ENCODE measurements around the gene SDF2L1. TPM values are rescaled to one million over a fixed set of nuclear protein-coding genes. Genes with fewer than 3 reads are reported as not detected.

The SDF2L1 gene
- total RNA-seq, 2 experiments from 2014 or later: 60.5 to 66.8 TPM

DNA sequence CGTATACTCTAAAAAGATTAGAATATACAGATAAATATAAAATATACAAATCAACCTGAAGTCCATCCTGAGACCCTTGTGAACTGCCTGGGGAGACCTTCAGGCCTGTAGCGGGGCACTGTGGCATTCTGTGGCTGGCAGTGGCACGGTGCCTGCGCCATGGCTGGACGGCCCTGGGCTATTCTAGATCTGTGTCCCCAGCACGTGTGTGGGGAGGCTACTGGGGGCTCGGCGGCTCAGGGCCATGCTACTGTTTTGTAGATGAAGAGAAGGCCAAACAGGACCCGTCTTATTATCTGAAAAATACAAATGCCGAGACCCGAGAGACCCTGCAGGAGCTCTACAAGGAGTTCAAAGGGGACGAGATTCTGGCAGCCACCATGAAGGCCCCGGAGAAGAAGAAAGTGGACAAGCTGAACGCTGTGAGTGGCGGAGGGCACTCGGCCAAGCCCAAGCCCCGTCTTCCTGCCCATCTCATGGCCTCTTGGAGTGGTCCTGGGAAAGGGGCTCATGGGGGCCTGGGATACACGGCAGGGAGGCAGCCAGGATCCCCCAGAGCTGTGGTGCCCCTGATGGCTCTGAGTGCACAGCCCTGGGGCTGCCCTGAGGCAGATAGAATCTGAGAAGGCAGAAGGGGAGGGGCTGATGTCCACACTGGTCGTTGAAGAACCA lies 42.5 kb downstream of the SDF2L1 start:
- Histone ChIP-seq H3K4me3 (ENCODE audit: low read depth, low read length, poor library complexity, severe bottlenecking) (no peak overlapping the region), H3K4me2 (ENCODE audit: low read length) (no peak overlapping the region), H3K27ac (ENCODE audit: low read depth, low read length, poor library complexity, severe bottlenecking) (no peak overlapping the region), H3K9me2 (ENCODE audit: insufficient read depth, low read length) (no peaks in the 10 kb centered on the region), H3K36me3 (ENCODE audit: insufficient read depth, low read length) (peaks cover 81% of the 10 kb centered on the region), H3K4me1 (ENCODE audit: insufficient read depth, low read length, poor library complexity, severe bottlenecking) (no peaks in the 10 kb centered on the region), H4K20me1 (ENCODE audit: insufficient read depth, low read length) (no peaks in the 10 kb centered on the region), H3K79me2 (ENCODE audit: insufficient read depth, low read depth, low read length) (no peaks in the 10 kb centered on the region), H3K9me3 (ENCODE audit: low read length) (no peaks in the 10 kb centered on the region), H2AFZ (ENCODE audit: low read length) (no peak overlapping the region)
- DNase-seq (ENCODE audit: low spot score): no peak
- ChIA-PET CTCF (ENCODE audit: unreplicated experiment) (no interaction called here), POLR2A (no interaction called here)
- no peak for TF ChIP-seq EZH2phosphoT487 (IDR thresholded peaks at IDR 0.05; ENCODE audit: borderline replicate concordance, low read depth, low read length)
- TF ChIP-seq, protein P1, sequence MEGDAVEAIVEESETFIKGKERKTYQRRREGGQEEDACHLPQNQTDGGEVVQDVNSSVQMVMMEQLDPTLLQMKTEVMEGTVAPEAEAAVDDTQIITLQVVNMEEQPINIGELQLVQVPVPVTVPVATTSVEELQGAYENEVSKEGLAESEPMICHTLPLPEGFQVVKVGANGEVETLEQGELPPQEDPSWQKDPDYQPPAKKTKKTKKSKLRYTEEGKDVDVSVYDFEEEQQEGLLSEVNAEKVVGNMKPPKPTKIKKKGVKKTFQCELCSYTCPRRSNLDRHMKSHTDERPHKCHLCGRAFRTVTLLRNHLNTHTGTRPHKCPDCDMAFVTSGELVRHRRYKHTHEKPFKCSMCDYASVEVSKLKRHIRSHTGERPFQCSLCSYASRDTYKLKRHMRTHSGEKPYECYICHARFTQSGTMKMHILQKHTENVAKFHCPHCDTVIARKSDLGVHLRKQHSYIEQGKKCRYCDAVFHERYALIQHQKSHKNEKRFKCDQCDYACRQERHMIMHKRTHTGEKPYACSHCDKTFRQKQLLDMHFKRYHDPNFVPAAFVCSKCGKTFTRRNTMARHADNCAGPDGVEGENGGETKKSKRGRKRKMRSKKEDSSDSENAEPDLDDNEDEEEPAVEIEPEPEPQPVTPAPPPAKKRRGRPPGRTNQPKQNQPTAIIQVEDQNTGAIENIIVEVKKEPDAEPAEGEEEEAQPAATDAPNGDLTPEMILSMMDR (conservative IDR thresholded peaks at IDR 0.05; ENCODE audit: low read length): no peak
- no TSS peak for BruUV-seq (replicated peaks)
- intact Hi-C loops (cut with micrococcal nuclease; ENCODE audit: unreplicated experiment): no loop called here

DNA sequence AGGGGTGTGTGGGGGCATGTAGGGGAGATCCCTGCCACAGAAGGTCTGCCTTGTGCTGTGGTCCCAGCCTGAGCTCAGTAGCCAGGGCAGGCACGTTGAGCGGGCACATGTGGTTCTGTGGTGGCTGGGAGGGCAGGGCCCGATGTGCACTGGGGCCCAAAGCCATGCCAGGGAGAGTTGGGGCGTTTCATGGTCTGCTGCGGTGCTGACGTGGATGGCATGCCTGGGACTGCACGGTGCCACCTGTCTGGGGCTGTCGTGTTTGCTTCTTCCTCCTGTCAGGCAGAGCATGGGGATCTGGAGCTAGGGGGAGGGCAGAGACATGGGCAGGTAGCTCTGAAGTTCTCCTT lies 43.0 kb downstream of the SDF2L1 start:
- H3K9me2 ChIP-seq (ENCODE audit: insufficient read depth, low read length): no peaks in the 10 kb centered on the region
- CTCF ChIA-PET (ENCODE audit: unreplicated experiment): no interaction called here

DNA sequence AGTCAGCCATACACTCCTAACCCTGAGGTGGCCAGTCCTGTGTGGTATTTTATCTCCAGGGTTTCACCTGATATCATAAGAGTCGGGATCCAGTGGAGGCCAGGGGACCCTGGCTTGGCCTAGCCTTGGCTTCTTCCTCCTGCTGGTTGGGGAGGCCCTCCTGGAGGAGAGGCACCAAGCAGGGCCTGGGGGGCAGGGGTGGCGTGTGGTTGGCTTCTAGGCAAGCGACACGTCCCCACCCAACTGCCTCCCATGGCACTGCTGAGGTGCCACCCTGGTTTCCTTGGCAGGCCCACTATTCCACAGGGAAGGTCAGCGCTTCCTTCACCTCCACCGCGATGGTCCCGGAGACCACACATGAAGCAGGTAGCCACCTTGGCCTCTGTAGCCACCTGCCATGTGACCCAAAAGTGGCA lies 44.1 kb downstream of the SDF2L1 start:
- no peak overlapping the region for H3K27ac ChIP-seq (ENCODE audit: low read depth, low read length, poor library complexity, severe bottlenecking)
- H4K20me1 ChIP-seq (ENCODE audit: insufficient read depth, low read length): no peaks in the 10 kb centered on the region
- no peaks in the 10 kb centered on the region for H3K9me3 ChIP-seq (ENCODE audit: low read length)
- H3K79me2 ChIP-seq (ENCODE audit: insufficient read depth, low read depth, low read length): no peaks in the 10 kb centered on the region
- no TSS peak for BruUV-seq (replicated peaks)
- no peak overlapping the region for H2AFZ ChIP-seq (ENCODE audit: low read length)
- TF ChIP-seq, protein P1 (conservative IDR thresholded peaks at IDR 0.05; ENCODE audit: low read length): no peak
- TF ChIP-seq EZH2phosphoT487 (IDR thresholded peaks at IDR 0.05; ENCODE audit: borderline replicate concordance, low read depth, low read length): no peak
- DNase-seq (ENCODE audit: low spot score): no peak
- no peaks in the 10 kb centered on the region for H3K9me2 ChIP-seq (ENCODE audit: insufficient read depth, low read length)
- H3K4me3 ChIP-seq (ENCODE audit: low read depth, low read length, poor library complexity, severe bottlenecking): no peak overlapping the region
- intact Hi-C loops (cut with micrococcal nuclease; ENCODE audit: unreplicated experiment): no loop called here
- ChIA-PET POLR2A (no interaction called here), CTCF (ENCODE audit: unreplicated experiment) (no interaction called here)
- no peaks in the 10 kb centered on the region for H3K4me1 ChIP-seq (ENCODE audit: insufficient read depth, low read length, poor library complexity, severe bottlenecking)
- H3K4me2 ChIP-seq (ENCODE audit: low read length): no peak overlapping the region
- peaks cover 85% of the 10 kb centered on the region for H3K36me3 ChIP-seq (ENCODE audit: insufficient read depth, low read length)

More for the DNA sequence above, 43.0 kb downstream of the SDF2L1 start:
- peaks cover 83% of the 10 kb centered on the region for H3K36me3 ChIP-seq (ENCODE audit: insufficient read depth, low read length)
- no peak for DNase-seq (ENCODE audit: low spot score)
- intact Hi-C loops (cut with micrococcal nuclease; ENCODE audit: unreplicated experiment): no loop called here
- TF ChIP-seq, protein P1 (conservative IDR thresholded peaks at IDR 0.05; ENCODE audit: low read length): no peak
- TF ChIP-seq EZH2phosphoT487 (IDR thresholded peaks at IDR 0.05; ENCODE audit: borderline replicate concordance, low read depth, low read length): no peak
- no peak overlapping the region for H3K4me3 ChIP-seq (ENCODE audit: low read depth, low read length, poor library complexity, severe bottlenecking)
- H3K27ac ChIP-seq (ENCODE audit: low read depth, low read length, poor library complexity, severe bottlenecking): no peak overlapping the region
- no TSS peak for BruUV-seq (replicated peaks)
- no peaks in the 10 kb centered on the region for H3K4me1 ChIP-seq (ENCODE audit: insufficient read depth, low read length, poor library complexity, severe bottlenecking)
- H2AFZ ChIP-seq (ENCODE audit: low read length): no peak overlapping the region
- H3K9me3 ChIP-seq (ENCODE audit: low read length): no peaks in the 10 kb centered on the region
- no peaks in the 10 kb centered on the region for H3K79me2 ChIP-seq (ENCODE audit: insufficient read depth, low read depth, low read length)
- POLR2A ChIA-PET: interaction anchor here (0.6 kb wide), 1 partner anchor 12 kb away, joined by 3 read pairs; no protein-coding TSS in a partner anchor
- no peaks in the 10 kb centered on the region for H4K20me1 ChIP-seq (ENCODE audit: insufficient read depth, low read length)
- H3K4me2 ChIP-seq (ENCODE audit: low read length): no peak overlapping the region
